Stimulated activated CD8-positive, alpha-beta memory T cell treated with anti-CD3 and anti-CD28 coated beads, Interleukin-12 subunit alpha, Interleukin-12 subunit beta, amount 100 ng/mL, for 4 hours (primary cell): ENCODE data around the gene TOR1B.
"Not testable (repeated sequence)": the region's sequence is repeated elsewhere in the genome, so short reads cannot be mapped to it uniquely, and the experiment has no call there.

Experiments used
- DNase-seq: peaks from one replicate; pipeline ENCODE4 v3.0.0-alpha.2; 2020; ENCODE audit warnings: low read depth

Gene TOR1B

GRCh38 chr9:129776938-129777768 is 25.8 kb upstream of the TOR1B start:
- DNase-seq = peak; percentile 36

DNA sequence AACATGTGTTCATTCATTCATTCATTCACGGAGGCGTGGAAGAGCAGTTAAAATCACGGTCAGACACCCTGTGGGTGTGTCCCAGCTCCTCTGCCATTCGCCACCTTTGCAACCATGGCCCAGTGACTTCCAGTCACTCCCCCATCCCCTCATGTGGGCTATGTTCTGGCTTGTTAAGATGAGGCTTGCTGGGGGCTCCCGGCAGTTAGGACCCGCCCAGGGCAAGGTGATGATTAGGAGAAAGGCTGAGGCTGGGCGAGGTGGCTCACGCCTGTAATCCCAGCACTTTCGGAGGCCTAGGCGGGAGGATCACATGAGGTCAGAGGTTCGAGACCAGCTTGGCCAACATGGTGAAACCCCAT is 25.2 kb upstream of the TOR1B start:
- no peak for DNase-seq

- DNase-seq = no peak
Measured at GRCh38 chr9:129778469-129778868, 24.5 kb upstream of the TOR1B start.

- DNase-seq = no peak
Measured at GRCh38 chr9:129779560-129780190, 23.3 kb upstream of the TOR1B start.

GRCh38 chr9:129781131-129781530 is 21.9 kb upstream of the TOR1B start:
- DNase-seq = no peak

DNA sequence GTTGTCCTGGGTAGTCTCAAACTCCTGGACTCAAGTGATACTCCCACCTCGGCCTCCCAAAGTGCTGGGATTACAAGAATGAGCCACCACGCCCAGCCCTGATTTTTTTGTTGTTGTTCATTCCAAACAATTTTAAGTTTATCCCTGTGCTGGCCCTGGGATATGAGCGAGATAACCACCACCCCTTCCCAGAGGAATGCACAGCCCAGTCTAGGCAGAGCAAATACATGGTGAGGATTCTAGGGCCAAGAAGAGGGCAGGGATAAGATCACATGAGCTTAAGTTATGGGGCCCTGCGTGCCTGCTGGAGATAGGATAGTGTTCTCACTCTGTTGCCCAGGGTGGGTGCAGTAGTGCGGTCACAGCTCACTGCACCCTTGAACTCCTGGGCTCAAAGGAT is 21.0 kb upstream of the TOR1B start:
- no peak for DNase-seq

DNA sequence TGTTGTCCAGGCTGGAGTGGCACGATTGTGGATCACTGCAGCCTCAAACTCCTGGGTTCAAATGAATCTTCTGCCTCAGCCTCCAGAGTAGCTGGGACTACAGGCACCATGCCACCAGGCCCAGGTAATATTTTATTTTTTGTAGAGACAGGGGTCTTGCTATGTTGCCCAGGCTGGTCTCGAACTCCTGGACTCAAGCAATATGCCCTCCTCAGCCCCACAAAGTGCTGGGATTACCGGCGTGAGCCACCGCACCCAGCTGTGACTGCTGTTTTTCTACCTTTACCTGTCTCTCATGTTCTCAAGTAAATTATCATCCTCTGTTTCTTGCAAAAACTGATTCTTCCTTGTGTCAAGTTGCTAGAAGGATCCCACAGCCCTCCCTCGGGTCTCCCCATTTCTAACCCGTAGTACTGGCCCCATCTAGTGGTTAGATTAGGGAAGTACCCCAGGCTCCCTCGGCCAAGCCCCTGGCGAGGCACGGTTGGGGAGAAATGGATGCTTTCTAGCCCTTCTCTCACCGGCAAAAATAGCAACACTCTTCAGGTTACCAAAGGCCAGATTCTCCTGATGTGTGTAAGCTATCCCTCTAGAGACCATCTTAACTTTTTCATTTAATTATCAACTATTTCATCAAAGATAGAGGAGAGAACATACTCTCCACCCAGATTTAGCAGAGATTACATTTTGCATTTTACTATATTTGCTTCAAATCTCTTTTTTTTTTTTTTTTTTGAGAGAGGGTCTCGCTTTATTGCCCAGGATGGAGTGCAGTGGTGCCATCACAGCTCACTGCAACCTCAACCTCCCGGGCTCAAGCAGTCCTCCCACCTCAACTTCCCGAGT is 19.2 kb upstream of the TOR1B start:
- peak; percentile 41 for DNase-seq

DNA sequence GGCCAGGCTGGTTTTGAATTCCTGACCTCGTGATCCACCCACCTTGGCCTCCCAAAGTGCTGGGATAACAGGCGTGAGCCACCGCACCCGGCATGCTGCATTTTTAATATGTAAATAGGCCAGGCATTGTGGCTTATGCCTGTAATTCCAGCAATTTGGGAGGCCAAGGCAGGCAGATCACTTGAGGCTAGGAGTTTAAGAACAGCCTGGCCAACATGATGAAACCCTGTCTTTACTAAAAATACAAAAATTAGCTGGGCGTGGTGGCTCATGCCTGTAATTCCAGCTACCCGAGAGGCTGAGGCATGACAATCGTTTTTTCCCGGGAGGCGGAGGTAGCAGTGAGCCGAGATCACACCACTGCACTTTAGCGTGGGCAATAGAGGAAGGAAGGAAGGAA is 18.0 kb upstream of the TOR1B start:
- DNase-seq = not testable (repeated sequence)

DNA sequence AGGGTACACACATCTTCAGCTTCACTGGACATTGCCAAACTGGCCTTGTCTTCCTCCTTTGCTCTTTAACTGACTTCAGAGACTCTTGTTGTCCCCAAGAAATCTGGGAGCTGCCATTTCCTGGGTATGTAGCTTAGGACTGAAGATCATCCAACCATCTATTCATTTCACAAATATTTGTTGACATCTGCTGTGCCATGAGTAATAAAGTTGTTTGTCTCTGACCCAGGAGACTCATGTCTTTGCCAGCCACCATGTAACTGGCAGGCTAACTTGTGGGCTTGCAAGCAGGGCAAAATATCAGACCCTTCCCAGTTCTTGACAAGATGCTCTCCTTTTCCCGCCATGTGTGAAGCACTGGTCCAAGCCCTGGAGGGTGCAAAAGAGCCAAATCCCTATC is 17.1 kb upstream of the TOR1B start:
- no peak for DNase-seq

DNA sequence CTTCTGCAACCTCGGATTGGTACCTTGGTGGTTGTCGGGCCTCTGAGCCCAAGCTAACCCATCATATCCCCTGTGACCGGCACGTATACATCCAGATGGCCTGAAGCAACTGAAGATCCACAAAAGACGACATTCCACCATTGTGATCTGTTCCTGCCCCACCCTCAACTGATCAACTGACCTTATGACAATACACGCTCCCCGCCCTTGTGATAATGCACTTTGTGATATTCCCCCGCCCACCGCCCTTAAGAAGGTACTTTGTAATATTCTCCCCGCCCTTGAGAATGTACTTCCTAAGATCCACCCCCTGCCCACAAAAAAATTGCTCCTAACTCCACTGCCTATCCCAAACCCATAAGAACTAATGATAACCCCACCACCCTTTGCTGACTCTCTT is 16.5 kb upstream of the TOR1B start:
- DNase-seq = no peak

DNA sequence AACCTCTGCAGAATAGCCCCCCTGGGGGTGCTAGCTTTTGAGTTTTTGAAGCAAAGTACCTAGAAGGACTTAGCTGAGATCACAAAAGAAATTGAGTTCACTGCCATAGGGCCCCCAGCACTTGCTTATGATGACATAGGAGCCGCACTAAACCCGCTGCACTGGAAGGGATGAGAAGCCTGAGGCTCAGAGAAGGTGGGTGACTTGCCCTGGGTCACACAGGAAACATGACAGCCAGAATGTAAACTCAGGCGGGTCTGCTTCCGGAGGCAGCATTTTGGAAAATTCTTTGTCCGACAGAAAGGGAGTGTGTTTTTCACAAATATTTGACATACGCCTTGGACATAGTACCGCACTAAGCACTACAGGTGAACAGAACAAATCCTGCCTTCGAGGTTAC is 8.4 kb upstream of the TOR1B start:
- DNase-seq = no peak

- DNase-seq = not testable (repeated sequence)
Measured at GRCh38 chr9:129796029-129796428, 7.0 kb upstream of the TOR1B start.

GRCh38 chr9:129798973-129799372 is 4.0 kb upstream of the TOR1B start:
- no peak for DNase-seq

DNA sequence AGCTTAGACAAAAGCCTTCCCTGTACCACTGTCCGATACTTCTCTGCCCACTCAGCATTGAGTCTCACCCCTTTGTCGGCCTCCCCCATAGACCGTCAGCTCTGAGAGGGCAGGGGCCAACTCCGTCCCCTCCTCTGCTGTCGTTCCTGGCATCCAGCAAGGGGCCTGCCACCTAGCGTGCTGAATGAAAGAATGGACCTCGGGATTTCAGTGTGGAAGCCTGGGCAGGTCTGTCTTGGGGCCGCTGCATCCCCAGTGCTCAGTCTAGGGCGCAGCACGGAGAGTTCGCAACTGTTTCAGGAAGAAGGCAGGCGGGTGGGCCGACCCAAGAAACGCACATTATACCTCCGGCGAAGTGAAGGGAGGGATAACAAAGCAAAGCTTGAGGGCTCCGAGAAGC is 1.5 kb upstream of the TOR1B start:
- DNase-seq = no peak

- no peak for DNase-seq
Measured at GRCh38 chr9:129803676-129804060, 684 bp downstream of the TOR1B start.

DNA sequence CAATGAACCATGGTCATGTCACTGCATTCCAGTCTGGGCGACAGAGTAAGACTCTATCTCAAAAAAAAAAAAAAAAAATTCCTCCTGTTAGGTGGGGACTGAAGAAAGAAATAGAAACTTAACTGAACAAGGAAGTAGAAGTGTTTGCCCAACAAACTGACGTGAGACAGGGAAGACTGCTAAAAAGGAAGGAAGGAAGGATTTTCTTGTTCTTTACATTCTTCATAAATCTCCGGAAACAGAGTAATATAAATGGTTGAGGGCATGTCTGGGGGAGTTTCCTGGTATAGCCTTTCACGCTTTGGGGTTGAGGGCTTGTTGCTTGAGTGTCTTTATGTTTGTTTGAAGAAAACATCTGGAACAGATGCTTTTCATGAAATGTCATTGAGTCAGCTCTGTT is 3.1 kb downstream of the TOR1B start:
- DNase-seq = no peak

DNA sequence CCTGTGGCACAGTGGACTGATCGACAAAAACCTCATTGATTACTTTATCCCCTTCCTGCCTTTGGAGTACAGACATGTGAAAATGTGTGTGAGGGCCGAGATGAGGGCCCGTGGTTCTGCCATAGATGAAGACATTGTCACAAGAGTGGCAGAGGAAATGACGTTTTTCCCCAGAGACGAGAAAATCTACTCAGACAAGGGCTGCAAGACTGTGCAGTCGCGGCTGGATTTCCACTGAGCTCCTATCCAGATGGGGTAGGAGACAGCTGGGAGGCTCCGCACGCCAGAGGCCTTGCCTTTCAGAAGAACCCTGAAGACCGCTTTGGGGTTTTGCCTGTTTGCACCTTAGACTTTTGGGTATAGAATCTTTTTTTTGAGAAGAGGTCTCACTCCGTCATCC is 6.4 kb downstream of the TOR1B start:
- DNase-seq = no peak

GRCh38 chr9:129810116-129810515 is 7.1 kb downstream of the TOR1B start:
- DNase-seq = no peak

- DNase-seq = no peak
Measured at GRCh38 chr9:129810788-129811187, 7.8 kb downstream of the TOR1B start.

DNA sequence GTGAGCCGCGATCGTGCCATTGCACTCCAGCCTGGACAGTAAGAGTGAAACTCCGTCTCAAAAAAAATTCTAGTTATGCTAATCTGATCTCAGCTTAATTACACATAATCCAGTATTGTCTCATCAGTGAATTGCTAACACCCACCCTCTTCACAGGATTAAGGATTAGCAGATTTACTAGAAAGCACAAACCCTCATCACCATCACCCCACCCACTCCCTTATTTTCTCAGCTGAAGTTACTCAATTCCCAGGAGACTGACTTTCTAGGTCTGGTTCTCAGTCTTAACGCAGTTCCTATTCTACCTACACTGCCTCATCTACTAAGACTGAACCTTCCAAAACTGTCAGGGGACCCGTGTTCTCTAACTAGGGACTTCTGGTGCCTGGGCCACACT is 9.0 kb downstream of the TOR1B start:
- no peak for DNase-seq

DNA sequence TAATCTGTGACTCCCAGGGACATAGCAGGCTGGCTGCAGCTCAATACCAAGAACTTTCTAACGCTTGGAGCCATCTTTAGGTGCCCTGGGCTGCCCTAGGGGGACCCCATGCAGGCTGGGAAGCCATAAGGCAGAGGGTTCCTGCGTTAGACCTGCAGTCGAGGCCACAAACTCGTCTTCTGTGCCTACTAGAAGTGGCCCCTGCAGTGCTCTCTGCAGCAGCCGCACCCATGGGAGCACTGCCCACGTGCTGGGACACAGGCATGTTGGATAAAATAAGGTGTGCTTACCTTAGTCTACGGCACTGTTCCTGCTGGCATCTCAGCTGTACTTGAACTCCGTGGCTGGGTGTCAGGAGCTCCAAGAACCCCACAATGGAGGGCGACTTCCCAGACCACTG is 9.4 kb downstream of the TOR1B start:
- DNase-seq = no peak

DNA sequence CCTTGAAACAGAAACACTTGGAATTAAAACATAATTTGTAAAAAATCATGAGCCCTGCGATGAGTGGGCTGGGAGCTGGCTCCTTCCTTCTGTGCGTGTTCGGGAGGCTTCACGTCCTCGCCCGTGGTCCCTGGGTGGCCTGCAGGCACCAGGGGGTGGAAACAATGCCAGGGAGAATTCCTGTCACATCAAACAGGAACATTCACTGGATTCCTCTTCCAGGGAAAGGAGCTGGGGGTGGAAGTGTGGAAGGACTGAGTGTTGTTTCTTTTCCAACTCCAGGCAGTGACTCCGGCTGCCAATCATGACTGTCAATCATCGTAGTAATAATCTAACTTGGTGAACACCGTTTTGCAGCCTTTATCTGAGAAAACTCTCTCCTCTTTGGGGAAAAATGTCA is 10.7 kb downstream of the TOR1B start:
- DNase-seq = no peak
